Measurements from ENCODE around the gene PSMB10.
"Not testable (repeated sequence)": the region's sequence is repeated elsewhere in the genome, so short reads cannot be mapped to it uniquely, and the experiment has no call there.

Gene PSMB10

DNA sequence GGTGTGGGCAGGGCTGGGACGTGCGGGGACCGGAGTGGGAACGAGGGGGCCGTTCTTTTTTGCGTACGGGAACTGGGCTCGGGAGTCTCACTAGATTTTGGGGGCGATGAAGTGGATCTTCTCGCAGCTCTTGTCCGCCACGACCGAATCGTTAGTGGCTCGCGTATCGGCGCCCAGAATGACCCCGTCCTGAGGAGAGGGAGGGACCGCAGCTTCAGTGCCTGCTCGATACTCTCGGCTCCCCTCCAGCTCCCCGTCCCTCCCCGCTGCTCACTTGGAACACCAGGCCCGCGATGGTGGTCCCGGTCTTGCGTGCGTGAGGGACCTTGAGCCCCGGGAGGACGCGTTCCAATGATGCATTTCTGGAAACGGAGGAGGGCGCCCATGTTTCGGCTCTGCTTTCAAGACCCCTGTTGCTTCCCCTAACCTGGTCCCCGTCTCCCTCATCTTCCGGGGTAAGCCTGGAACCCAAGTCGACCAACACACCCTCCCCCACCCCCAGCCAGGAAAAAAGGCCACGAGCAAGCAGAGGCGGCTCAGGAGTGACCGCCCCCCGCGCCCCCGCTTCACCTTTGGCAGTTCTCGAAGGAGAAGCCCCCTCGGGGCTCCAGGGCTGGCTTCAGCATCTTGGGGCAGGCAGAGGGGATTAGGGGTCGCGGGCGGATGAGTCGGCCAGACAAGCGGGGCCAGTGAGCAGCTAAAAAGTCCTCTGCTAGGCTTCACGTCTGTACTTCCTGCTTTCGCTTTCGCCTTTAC lies at the start of gene PSMB10:
TSS of gene PSMB10 (minus strand) at position 727 of the 756 bp plus-strand sequence. CDS start at position 626, 101 bp downstream.
- Mint-ChIP-seq H3K36me3 (peaks cover 7% of the 10 kb centered on the region), H3K4me1 (peaks cover 46% of the 10 kb centered on the region), H3K4me3 (peak within 1 kb of the TSS; percentile 100), H3K27ac (peak within 1 kb of the TSS; percentile 99), H3K9me3 (no peaks in the 10 kb centered on the region), H3K27me3 (no peaks in the 10 kb centered on the region)

DNA sequence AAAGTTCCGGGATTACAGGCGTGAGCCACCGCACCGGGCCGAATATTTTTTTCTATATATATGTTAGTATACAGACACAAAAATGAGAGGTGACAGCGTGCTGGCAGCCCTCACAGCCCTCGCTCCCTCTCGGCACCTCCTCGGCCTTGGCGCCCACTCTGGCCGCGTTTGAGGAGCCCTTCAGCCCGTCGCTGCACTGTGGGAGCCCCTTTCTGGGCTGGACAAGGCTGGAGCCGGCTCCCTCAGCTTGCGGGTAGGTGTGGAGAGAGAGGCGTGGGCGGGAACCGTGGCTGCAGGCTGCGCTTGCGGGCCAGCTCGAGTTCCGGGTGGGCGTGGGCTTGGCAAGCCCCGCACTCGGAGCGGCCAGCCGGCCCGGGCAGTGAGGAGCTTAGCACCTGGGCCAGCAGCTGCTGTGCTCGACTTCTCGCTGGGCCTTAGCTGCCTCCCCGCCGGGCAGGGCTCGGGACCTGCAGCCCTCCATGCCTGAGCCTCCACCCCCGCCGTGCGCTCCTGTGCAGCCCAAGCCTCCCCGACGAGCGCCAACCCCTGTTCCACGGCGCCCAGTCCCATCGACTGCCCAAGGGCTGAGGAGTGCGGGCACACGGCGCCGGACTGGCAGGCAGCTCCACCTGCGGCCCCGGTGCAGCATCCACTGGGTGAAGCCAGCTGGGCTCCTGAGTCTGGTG lies 45.5 kb upstream of the PSMB10 start:
- Mint-ChIP-seq H3K27ac (no peak overlapping the region), H3K36me3 (no peaks in the 10 kb centered on the region), H3K27me3 (no peaks in the 10 kb centered on the region), H3K4me3 (no peak overlapping the region), H3K9me3 (no peaks in the 10 kb centered on the region), H3K4me1 (peaks cover 20% of the 10 kb centered on the region)

GRCh38 chr16:67979955-67980678 lies 43.5 kb upstream of the PSMB10 start, which contains the start of gene DPEP3:
Gene DPEP3 (minus strand): TSS chr16:67980499. CDS start chr16:67980380, 119 bp downstream.
- no peak within 1 kb of the TSS for H3K4me3 Mint-ChIP-seq
- peaks cover 19% of the 10 kb centered on the region for H3K4me1 Mint-ChIP-seq
- no peaks in the 10 kb centered on the region for H3K36me3 Mint-ChIP-seq
- H3K9me3 Mint-ChIP-seq: no peaks in the 10 kb centered on the region
- H3K27ac Mint-ChIP-seq: no peak within 1 kb of the TSS
- H3K27me3 Mint-ChIP-seq: no peaks in the 10 kb centered on the region

GRCh38 chr16:67977469-67978227 lies 41.0 kb upstream of the PSMB10 start:
- Mint-ChIP-seq H3K27ac (no peak overlapping the region), H3K9me3 (no peaks in the 10 kb centered on the region)

GRCh38 chr16:67977005-67977404 lies 40.4 kb upstream of the PSMB10 start:
- Mint-ChIP-seq H3K9me3 (no peaks in the 10 kb centered on the region), H3K27ac (no peak overlapping the region)

More at GRCh38 chr16:67977469-67978227, 41.0 kb upstream of the PSMB10 start:
- no peaks in the 10 kb centered on the region for H3K4me1 Mint-ChIP-seq
- H3K27me3 Mint-ChIP-seq: no peaks in the 10 kb centered on the region
- H3K4me3 Mint-ChIP-seq: no peak overlapping the region
- no peaks in the 10 kb centered on the region for H3K36me3 Mint-ChIP-seq

DNA sequence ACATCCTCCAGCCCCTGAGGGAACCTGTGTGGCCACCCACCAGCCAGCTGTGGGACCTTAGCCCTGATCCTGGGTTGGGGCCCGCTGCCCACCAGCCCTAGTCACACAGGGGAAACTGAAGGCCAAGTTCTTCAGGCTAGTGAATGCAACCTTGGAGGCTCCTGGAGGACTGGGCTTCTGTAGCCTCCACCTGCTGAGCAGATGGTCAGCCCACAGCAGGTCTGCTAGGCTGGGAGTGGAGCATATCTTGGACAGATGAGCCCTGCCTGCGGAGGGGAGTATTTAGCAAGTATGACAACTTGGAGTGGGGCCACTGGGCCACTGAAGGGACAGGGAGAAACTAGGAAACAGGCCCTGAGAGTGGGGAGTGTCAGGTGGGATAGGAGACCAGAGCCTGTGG lies 39.6 kb upstream of the PSMB10 start:
- H3K9me3 Mint-ChIP-seq: no peaks in the 10 kb centered on the region
- no peaks in the 10 kb centered on the region for H3K4me1 Mint-ChIP-seq
- no peaks in the 10 kb centered on the region for H3K27me3 Mint-ChIP-seq
- H3K36me3 Mint-ChIP-seq: no peaks in the 10 kb centered on the region
- H3K27ac Mint-ChIP-seq: no peak overlapping the region
- no peak overlapping the region for H3K4me3 Mint-ChIP-seq

More at GRCh38 chr16:67977005-67977404, 40.4 kb upstream of the PSMB10 start:
- no peaks in the 10 kb centered on the region for H3K36me3 Mint-ChIP-seq
- no peak overlapping the region for H3K4me3 Mint-ChIP-seq
- no peaks in the 10 kb centered on the region for H3K27me3 Mint-ChIP-seq
- H3K4me1 Mint-ChIP-seq: no peaks in the 10 kb centered on the region

DNA sequence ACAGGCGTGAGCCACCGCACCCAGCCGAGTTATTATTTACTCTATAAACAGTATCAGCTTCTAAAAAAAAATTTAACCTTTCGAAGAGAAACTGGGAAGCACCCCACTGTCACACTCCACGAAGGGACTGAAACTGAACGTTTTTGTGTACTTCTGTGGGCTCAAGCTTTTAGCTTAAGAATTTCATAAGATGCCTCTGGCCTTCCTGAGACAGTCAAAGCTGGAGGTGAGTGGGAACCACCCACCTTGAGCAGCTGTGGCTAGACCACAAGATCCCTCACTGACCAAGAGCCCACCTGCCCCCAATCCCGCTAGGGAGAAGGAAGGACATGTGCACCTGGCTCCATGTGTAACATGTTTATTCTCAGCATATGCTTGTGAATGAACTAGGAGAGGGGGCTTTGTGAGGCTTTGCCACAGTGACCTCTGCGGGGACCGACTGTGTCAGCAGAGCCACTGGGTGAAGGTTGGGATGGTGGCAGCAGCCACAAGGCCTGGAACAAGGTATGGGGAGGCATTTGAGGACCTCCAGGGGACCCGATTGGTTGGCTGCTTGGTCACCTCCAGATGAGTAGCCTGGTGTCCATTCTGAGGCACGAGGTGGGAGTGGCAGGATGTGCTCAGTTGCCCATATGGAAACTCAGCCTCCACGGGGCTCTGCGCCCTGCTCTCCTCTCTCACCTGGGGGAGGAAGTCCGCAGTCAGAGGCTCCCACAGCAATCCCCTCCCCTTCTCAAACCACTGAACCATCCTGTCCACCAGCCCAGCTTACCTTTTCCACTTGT lies 38.9 kb upstream of the PSMB10 start:
- H3K4me1 Mint-ChIP-seq: no peaks in the 10 kb centered on the region
- no peaks in the 10 kb centered on the region for H3K36me3 Mint-ChIP-seq
- H3K27me3 Mint-ChIP-seq: no peaks in the 10 kb centered on the region
- H3K27ac Mint-ChIP-seq: no peak overlapping the region
- no peak overlapping the region for H3K4me3 Mint-ChIP-seq
- H3K9me3 Mint-ChIP-seq: no peaks in the 10 kb centered on the region

GRCh38 chr16:67972285-67972684 lies 35.6 kb upstream of the PSMB10 start:
- H3K27me3 Mint-ChIP-seq, H3K36me3 Mint-ChIP-seq, H3K27ac Mint-ChIP-seq, H3K9me3 Mint-ChIP-seq, H3K4me3 Mint-ChIP-seq: not testable (repeated sequence)
- peaks cover 14% of the 10 kb centered on the region for H3K4me1 Mint-ChIP-seq

DNA sequence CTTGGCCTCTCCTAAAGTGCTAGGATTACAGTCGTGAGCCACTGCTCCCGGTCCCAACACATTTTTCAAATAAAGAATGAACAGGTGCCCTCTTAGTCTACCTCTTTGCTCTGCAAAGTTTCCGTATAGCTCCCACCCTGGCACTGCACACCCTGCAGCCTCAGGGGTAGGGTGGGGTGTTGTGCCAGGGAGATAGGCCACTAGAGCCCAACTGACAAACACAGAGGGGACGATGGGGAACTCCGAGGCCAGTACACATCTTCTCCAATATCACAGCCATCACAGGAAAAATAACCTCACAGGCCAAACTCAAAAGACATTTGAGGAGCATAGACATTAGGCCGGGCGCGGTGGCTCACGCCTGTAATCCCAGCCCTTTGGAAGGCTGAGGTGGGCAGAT lies 34.5 kb upstream of the PSMB10 start:
- Mint-ChIP-seq H3K9me3 (no peaks in the 10 kb centered on the region), H3K27me3 (no peaks in the 10 kb centered on the region), H3K36me3 (no peaks in the 10 kb centered on the region), H3K4me3 (peak overlapping the region; percentile 54), H3K4me1 (peaks cover 23% of the 10 kb centered on the region), H3K27ac (no peak overlapping the region)

DNA sequence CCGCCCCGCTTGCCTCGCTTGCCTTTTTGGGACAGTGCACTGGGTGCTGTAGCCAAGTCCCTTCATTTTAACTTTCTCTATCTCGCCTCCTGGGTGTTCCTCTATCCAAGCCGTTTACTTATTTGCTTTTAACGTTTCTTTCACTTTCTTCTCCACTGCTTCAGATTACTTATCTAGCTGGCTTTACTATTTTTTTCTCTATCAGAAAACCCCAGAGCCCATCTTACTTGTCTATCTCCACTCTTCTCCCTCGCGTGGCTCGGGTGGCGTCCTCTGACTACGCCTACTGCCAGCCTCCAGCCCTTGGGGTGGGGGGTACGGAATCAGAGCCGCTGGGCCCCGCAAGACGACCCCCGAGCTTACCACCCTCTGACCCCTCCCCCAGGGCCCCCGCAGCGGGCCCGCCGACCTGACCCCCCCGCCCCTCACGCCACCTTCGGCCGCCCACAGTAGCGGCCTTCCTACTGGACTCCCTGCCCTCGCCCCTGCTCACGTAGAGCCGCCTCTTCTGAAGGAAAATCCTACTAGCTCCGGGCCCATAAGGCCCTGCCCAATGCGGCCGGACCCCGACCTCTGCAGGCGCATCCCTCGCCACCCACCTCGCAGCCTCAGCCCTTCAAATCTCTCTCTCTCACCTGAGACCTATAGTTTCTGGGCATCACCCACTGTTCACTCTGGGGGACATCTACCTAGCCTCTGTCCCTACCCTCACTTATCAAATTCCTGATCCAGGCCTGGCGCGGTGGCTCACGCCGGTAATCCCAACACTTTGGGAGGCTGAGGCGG lies 32.8 kb upstream of the PSMB10 start:
- H3K36me3 Mint-ChIP-seq: no peaks in the 10 kb centered on the region
- peaks cover 26% of the 10 kb centered on the region for H3K4me1 Mint-ChIP-seq
- H3K27me3 Mint-ChIP-seq: no peaks in the 10 kb centered on the region
- peak overlapping the region; percentile 99 for H3K4me3 Mint-ChIP-seq
- no peaks in the 10 kb centered on the region for H3K9me3 Mint-ChIP-seq
- peak overlapping the region; percentile 96 for H3K27ac Mint-ChIP-seq

DNA sequence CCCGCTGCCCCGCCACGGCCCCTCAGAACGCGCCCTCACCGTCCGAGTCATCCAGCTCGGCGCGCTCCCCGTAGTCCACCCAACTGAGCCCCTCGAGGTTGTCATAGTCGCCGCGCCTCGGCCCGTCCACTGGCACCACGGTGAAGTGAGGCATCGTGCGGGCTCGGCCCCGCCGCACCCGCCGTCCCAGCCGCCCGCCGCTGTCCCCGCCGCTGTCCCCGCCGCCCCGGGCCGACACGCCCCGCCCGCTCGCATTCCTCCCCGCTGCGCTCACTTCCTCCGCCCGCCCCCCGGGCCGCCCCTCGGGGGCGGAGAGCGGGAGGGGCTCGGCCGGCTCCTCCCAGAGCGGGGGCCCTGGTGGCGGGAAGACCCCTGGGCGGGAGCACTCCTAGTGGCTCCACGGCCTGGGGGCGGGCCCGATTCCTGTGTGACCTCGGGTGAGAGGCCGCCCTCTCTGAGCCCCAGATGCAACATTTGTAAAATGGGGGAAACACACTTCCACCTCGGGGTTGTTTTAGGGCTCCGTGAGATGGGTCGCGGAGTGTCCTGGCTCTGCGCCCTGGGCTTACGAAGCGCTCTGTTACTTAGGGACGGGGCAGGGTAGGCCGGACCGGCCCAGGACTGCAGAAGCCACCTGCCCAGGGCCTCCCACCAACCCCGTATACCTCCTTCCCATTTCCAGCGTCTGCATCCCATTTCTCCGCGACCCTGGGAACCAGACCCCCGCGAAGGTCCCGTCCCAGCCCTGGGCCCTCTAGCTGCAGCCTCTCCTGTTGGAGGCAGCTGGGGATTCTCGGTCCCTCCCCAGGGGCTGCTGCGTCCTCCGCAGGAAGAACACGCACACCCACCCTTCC lies 32.0 kb upstream of the PSMB10 start, which contains the start of gene SLC12A4:
TSS of gene SLC12A4 (minus strand) at position 238 of the 854 bp plus-strand sequence. CDS start at position 154, 84 bp downstream.
- Mint-ChIP-seq H3K36me3 (no peaks in the 10 kb centered on the region), H3K4me1 (peaks cover 26% of the 10 kb centered on the region), H3K9me3 (no peaks in the 10 kb centered on the region), H3K27me3 (no peaks in the 10 kb centered on the region), H3K27ac (peak within 1 kb of the TSS; percentile 96), H3K4me3 (peak within 1 kb of the TSS; percentile 99)

GRCh38 chr16:67967958-67968399 lies 31.3 kb upstream of the PSMB10 start:
- Mint-ChIP-seq H3K4me1 (peaks cover 26% of the 10 kb centered on the region), H3K4me3 (peak overlapping the region; percentile 99), H3K36me3 (no peaks in the 10 kb centered on the region), H3K27me3 (no peaks in the 10 kb centered on the region), H3K9me3 (no peaks in the 10 kb centered on the region), H3K27ac (peak overlapping the region; percentile 88)
